ENCODE measurements around the gene ABCB11.

DNA sequence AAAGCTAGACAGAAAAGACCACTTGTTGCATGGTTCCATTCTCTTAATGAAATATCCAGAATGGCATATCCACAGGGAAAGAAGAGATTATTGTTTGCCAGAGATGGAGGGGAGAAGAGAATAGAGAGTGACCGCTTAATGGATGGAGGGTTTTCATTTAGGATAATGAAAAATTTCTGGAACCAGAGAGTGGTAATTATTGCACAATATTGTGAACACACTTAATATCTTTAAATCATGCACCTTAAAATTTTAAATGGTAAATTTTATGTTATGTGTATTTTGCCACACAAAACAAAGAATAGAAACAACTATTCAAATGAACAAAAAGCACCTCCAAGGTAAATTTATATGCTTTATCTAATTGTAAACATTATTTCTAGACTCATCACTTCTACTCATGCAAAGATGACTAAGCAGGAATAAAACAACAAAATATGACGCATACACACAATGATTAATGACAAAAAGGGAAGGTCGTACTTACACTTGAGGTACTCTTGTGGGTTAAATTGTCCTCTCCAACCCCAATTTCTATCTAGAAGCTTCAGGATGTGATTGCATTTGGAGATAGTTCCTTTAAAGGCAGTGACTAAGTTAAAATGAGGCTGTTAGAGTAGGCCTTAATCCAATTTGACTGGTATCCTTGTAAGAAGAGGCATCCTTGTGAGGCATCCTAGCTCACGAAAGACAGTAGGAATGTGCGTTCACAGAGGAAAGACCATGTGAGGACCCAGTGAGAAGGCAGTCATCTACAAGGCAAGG lies 19.5 kb upstream of the ABCB11 start:
- TF ChIP-seq, protein P1, sequence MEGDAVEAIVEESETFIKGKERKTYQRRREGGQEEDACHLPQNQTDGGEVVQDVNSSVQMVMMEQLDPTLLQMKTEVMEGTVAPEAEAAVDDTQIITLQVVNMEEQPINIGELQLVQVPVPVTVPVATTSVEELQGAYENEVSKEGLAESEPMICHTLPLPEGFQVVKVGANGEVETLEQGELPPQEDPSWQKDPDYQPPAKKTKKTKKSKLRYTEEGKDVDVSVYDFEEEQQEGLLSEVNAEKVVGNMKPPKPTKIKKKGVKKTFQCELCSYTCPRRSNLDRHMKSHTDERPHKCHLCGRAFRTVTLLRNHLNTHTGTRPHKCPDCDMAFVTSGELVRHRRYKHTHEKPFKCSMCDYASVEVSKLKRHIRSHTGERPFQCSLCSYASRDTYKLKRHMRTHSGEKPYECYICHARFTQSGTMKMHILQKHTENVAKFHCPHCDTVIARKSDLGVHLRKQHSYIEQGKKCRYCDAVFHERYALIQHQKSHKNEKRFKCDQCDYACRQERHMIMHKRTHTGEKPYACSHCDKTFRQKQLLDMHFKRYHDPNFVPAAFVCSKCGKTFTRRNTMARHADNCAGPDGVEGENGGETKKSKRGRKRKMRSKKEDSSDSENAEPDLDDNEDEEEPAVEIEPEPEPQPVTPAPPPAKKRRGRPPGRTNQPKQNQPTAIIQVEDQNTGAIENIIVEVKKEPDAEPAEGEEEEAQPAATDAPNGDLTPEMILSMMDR (IDR thresholded peaks at IDR 0.05): no peak
- TF ChIP-seq POLR2A (IDR thresholded peaks at IDR 0.05): no peak

Data from stomach (tissue), 4 donors.